Measurements from ENCODE around the gene NMT1.

The NMT1 gene

DNA sequence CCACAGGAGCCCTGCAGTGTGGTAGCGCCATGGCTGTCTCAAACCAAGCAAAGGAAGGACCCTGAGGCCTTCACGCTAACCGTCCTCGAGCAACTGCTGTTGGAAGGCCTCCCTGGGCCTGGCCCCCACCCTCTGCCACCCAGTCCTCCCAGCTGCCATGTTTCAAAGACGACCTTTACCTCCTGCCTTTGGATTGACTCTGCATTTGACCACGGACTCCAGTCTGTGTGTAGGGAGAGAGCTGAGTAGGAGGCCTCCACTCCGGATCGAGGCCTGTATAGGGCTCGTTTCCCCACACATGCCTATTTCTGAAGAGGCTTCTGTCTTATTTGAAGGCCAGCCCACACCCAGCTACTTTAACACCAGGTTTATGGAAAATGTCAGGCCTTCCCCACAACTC lies 46.9 kb downstream of the NMT1 start:
- TF ChIP-seq Cebpa-rat (IDR thresholded peaks at IDR 0.05): no peak
- H4K20me1 ChIP-seq: peaks cover 73% of the 10 kb centered on the region
- peaks cover 44% of the 10 kb centered on the region for H3K4me1 ChIP-seq
- H3K27me3 ChIP-seq: no peaks in the 10 kb centered on the region
- H3K27ac ChIP-seq: peak overlapping the region; percentile 26; the same call in 1 of the 2 replicates
- H3K4me2 ChIP-seq: no peak overlapping the region
- H3K9me3 ChIP-seq: no peaks in the 10 kb centered on the region
- H3K9ac ChIP-seq: 0 out of 2 replicates have a peak overlapping the region, but pooled peaks have one; percentile 19
- H3K36me3 ChIP-seq: peaks cover 65% of the 10 kb centered on the region
- H3K4me3 ChIP-seq: no peak overlapping the region

DNA sequence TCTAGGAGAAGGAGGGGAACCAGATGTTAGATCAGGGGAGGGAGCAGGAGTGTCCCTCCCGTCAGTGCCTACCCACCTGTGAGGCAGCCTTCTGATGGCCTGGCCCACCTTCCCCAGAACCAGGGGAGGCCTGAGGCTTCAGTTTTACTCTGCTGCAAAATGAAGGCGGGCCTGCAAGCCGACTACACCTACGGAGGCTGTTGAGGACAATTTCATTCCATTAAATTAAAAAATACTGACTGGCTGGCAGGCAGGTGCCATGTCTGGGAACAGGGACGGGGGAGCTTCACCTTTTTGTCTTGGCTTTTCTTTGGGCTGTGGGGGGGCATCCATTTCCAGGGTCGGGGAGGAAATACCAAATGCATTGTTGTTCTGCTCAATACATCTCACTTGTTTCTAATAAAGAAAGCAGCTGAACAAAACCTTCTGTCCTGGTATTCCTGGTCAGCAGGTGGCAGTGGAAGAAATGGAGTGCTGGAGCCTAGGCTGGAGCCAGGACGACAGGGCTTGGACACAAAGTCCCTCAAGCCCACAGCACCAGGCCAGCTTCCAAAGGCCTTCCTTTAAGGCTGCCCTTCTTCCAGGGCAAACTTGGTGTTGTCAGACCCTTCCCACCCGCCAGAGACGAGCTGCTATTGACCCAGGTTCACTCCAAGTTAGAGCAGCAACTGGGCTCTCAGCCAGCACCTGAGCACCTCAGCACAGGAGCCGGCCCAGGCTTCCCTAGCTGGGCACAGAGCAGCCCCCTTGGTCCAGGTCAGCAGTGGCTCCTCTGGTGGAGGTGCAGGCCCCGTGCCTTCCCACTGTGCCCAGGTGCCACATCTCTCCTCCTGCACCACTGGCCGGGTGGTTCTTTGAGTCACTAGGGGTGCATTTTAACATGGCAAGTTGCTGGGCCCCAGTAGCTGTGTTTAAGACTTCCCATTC lies 47.7 kb downstream of the NMT1 start:
- TF ChIP-seq Cebpa-rat (IDR thresholded peaks at IDR 0.05): no peak
- peak overlapping the region; percentile 26; the same call in 1 of the 2 replicates for H3K27ac ChIP-seq
- H4K20me1 ChIP-seq: peaks cover 73% of the 10 kb centered on the region

DNA sequence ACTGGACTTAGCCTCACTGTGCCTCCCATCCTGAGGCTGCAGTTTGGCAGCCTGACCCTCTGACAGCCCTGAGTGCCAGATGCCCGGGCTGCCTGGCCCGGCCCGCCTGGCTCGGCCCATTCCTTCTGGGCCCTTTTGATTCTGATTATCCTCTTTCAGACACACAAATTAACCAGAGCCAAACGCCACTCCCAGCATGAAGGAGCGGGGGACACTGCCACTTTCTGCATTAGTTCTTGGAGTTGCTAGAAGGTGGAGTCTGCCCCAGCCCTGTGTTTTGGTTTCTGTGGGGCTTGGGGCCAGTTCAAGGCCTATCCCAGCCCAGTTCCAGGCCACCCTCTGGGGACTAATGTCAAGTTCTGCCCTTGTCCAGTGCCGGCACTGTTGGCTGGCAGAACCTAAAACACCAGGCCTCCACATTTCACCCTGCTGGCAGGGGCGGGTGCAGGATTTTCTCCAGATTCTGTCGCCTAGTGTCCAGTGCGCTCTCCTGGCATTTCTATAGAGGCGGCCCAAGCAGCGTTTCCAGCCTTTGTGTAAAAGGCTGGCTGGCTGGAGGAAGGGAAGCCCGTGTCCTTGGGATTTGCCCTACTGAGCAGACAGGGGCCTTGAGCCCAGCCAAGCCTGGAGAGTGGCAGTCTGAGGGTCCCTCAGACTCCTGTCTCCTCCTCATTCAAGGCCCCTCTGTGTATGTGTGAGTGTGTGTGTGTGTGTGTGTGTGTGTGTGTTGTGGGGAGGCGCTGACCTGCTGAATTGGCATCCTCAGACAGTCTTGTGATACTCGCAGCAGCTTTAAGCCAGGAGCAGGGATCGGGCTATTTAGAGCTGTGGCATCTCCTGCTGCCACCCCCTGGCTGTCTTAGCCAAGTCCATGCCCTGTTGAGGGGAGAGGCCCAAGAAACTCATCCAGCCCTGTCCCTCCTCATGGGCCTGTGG lies 49.8 kb downstream of the NMT1 start:
- H4K20me1 ChIP-seq: peaks cover 57% of the 10 kb centered on the region

More for the DNA sequence above, 47.7 kb downstream of the NMT1 start:
- no peaks in the 10 kb centered on the region for H3K9me3 ChIP-seq
- H3K4me1 ChIP-seq: peaks cover 52% of the 10 kb centered on the region
- 0 out of 2 replicates have a peak overlapping the region, but pooled peaks have one; percentile 19 for H3K9ac ChIP-seq
- H3K27me3 ChIP-seq: no peaks in the 10 kb centered on the region
- H3K4me3 ChIP-seq: no peak overlapping the region
- peak overlapping the region; percentile 9; the same call in 1 of the 2 replicates for H3K4me2 ChIP-seq
- H3K36me3 ChIP-seq: peaks cover 57% of the 10 kb centered on the region

DNA sequence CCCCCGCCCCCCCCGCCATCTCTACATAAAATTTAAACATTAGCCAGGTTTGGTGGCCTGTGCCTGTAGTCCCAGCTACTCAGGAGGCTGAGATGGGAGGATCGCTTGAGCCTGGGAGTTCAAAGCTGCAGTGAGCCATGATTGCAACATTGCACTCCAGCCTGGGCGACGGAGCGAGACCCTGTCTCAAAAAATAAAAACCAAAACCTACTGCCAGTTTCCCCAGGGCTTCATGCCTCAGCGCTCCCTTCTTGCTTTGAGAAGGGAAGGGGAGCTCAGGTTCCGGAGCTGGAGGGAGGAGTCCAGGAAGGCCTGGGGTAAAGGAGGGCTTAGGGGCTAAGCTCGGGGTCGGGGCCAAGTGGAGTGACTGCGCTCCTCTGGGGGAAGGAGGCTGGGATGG lies 50.7 kb downstream of the NMT1 start:
- Histone ChIP-seq H3K4me2 (peak overlapping the region; percentile 95), H3K4me1 (peaks cover 73% of the 10 kb centered on the region), H3K36me3 (peaks cover 27% of the 10 kb centered on the region), H4K20me1 (peaks cover 48% of the 10 kb centered on the region), H3K27ac (peak overlapping the region; percentile 85), H3K9ac (peak overlapping the region; percentile 67), H3K27me3 (no peaks in the 10 kb centered on the region), H3K4me3 (peak overlapping the region; percentile 20; the same call in 1 of the 2 replicates), H3K9me3 (no peaks in the 10 kb centered on the region)
- TF ChIP-seq Cebpa-rat (IDR thresholded peaks at IDR 0.05): peak; percentile 99

More for the DNA sequence above, 49.8 kb downstream of the NMT1 start:
- H3K27ac ChIP-seq: peak overlapping the region; percentile 54
- peaks cover 36% of the 10 kb centered on the region for H3K36me3 ChIP-seq
- peaks cover 65% of the 10 kb centered on the region for H3K4me1 ChIP-seq
- no peak for TF ChIP-seq Cebpa-rat (IDR thresholded peaks at IDR 0.05)
- H3K9ac ChIP-seq: peak overlapping the region; percentile 8; the same call in 1 of the 2 replicates
- no peaks in the 10 kb centered on the region for H3K9me3 ChIP-seq
- H3K4me2 ChIP-seq: peak overlapping the region; percentile 95
- no peak overlapping the region for H3K4me3 ChIP-seq
- H3K27me3 ChIP-seq: no peaks in the 10 kb centered on the region

DNA sequence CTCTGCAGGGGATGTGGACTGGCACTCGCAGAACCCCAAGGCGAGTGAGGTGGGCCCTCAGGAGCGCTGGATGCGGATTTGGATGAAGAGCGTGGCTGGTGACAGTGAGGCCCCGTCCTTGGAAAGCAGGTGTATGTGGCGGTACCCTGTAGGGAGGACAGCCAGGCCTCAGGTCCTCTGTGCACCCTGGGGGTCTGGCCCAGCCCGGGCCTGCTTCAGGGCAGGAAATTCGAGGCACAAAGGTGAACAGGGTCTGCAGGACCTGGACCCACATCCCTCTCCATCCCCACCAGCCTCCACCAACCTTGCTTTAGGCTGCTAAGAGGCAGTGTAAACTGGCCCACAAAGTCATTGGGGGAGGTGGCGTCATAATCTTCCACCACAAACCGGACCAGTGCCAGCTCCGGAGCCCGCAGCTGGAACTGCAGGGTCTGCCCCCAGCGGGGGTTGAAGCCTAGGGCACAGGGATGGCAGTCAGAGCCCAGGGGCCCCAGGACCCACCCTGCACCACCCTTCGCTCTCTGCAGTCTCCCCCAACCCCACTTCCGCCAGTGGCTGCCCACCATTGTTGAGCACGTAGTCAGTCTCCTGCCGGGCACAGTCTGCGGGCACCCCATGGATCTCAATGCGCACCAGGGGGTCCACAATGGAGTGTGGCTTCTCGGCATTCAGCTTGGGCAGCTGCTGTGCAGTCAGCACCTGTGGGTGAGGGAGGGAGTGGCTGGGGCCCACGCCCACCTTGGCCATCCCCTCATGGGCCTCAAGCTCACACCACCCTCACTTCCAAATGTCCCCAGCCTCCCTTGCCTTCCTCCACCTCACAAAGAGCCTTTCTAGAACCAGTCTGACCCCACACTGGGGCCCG lies 51.7 kb downstream of the NMT1 start:
- peaks cover 73% of the 10 kb centered on the region for H3K4me1 ChIP-seq
- no peak for TF ChIP-seq Cebpa-rat (IDR thresholded peaks at IDR 0.05)
- peaks cover 39% of the 10 kb centered on the region for H4K20me1 ChIP-seq
- peak overlapping the region; percentile 20; the same call in 1 of the 2 replicates for H3K4me3 ChIP-seq
- peak overlapping the region; percentile 67 for H3K9ac ChIP-seq
- no peaks in the 10 kb centered on the region for H3K27me3 ChIP-seq
- peak overlapping the region; percentile 85 for H3K27ac ChIP-seq
- H3K9me3 ChIP-seq: no peaks in the 10 kb centered on the region
- H3K4me2 ChIP-seq: peak overlapping the region; percentile 95
- H3K36me3 ChIP-seq: peaks cover 18% of the 10 kb centered on the region

DNA sequence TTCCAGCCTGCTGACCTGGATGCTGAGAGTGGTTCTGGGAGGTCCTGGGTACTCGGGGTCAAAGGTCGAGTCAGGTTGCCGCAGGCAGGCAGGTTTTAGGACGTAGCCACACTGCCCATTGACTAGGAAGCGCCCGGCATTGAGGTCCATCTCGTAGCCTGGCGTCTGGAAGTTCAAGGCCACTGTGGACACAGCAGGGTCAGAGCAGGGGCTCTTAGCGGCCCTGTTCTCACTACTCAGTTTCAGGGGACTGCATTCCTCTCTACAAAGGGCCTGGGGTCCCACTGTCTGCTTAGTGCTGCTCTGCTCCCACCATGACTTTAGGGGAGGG lies 52.3 kb downstream of the NMT1 start:
- H3K4me3 ChIP-seq: no peak overlapping the region
- no peak for TF ChIP-seq Cebpa-rat (IDR thresholded peaks at IDR 0.05)
- H3K4me1 ChIP-seq: peaks cover 73% of the 10 kb centered on the region
- peaks cover 12% of the 10 kb centered on the region for H3K36me3 ChIP-seq
- peak overlapping the region; percentile 95 for H3K4me2 ChIP-seq
- H3K9me3 ChIP-seq: no peaks in the 10 kb centered on the region
- peak overlapping the region; percentile 60 for H3K9ac ChIP-seq
- peak overlapping the region; percentile 85; the same call in 1 of the 2 replicates for H3K27ac ChIP-seq
- H3K27me3 ChIP-seq: no peaks in the 10 kb centered on the region
- H4K20me1 ChIP-seq: peaks cover 33% of the 10 kb centered on the region

DNA sequence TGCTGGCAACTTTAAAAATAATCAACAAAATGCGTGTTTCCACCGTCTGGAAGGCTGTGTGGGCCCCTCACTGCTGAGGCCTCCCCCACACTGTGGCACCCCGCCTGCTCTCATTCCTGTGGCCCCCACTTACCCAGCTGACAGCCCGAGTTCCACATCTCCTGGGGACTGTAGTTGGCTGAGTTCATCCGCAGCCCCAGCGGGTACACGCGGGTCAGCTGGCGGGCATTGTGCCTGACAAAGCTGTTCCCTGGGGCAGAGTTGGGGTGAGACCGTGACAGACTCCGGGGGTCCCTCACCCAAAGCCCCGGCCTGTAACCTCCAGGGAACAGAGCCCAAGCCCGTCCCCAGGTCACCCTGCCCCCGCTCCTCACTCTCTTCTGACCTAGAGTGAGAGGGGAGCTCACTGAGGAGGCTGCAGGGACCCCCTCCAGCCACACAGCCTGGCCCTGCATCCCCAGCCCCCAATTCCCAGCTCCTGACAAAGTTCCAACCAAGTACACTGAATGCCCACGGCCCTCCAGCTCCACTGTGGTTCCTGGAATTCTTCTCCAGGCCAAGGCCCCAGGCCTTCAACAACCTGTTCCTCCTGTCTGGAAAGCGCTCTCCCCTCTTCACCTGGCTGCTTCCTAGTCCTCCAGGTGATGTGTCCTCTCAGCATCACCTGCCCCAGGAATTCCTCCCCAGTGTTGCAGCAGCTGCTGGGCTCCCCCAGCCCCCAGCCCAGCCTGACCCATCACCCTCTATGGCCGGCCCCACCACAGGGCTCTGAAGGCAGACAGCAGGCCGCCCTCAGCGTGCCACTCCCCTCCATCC lies 53.2 kb downstream of the NMT1 start:
- Histone ChIP-seq H3K4me3 (no peak overlapping the region; the same call in 1 of the 2 replicates), H3K4me1 (peaks cover 74% of the 10 kb centered on the region), H3K27me3 (no peaks in the 10 kb centered on the region), H3K9ac (peak overlapping the region; percentile 60), H3K4me2 (peak overlapping the region; percentile 95), H3K36me3 (peaks cover 2% of the 10 kb centered on the region; the same call in 1 of the 2 replicates), H3K9me3 (no peaks in the 10 kb centered on the region), H3K27ac (peak overlapping the region; percentile 70), H4K20me1 (peaks cover 23% of the 10 kb centered on the region)
- TF ChIP-seq Cebpa-rat (IDR thresholded peaks at IDR 0.05): no peak

DNA sequence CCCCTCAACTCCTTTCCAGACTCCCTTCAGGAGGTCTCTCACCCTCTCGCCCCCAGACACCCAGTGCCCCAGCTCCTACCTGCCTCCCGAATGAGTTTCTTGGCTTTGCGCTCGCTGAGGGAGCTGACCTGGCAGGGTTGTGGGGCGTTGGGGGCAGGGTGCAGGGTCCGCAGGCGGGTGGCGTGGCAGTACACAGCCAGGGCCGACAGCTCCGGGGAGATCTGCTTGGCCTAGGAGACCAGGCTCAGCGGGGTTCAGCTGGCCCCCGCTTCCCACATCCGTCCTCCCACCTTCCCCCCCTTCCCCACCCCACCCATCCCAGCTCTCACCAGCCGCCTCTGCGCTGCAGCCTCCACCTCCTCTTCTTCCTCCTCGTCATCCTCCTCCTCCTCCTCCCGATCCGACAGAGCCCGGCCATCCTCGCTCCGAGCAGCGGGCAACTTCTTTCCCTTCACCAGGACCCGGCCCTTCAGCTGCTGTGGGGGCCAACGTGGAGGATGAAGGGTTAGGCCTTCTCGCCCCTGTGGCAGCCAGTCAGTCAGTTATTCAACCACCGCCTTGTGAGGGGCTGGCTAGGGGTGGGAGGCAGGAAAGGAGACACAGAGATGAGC lies 54.0 kb downstream of the NMT1 start:
- Histone ChIP-seq H3K36me3 (no peaks in the 10 kb centered on the region), H3K4me2 (peak overlapping the region; percentile 95), H3K27me3 (no peaks in the 10 kb centered on the region), H4K20me1 (peaks cover 16% of the 10 kb centered on the region), H3K27ac (0 out of 2 replicates have a peak overlapping the region, but pooled peaks have one; percentile 70), H3K9me3 (no peaks in the 10 kb centered on the region), H3K4me3 (no peak overlapping the region), H3K4me1 (peaks cover 74% of the 10 kb centered on the region), H3K9ac (no peak overlapping the region)
- no peak for TF ChIP-seq Cebpa-rat (IDR thresholded peaks at IDR 0.05)
